T follicular helper cell (primary cell): ENCODE results near the gene UCMA.

Experiments used
- DNase-seq: peaks from one replicate; pipeline ENCODE4 v3.0.0-alpha.2; 2020; ENCODE audit warnings: low read depth

Gene UCMA

GRCh38 chr10:13233358-13233757 lies 816 bp downstream of the UCMA start:
- no peak for DNase-seq

DNA sequence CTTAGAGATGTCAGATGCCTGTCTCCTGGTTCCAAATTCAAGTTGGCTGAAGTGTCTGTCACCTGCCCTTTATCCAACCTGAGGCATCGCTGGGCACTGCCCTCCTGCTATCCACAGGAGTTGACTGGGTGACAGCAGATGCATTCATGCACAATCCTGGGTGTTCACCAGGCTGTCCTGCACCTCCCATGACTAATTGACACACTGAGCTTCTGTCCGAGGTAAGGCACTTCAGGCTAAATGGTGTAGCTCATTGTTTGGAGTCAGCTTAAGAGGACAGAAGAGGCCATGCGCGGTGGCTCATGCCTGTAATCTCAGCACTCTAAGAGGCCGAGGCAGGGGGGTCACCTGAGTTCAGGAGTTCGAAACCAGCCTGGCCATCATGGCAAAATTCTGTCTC lies 2.4 kb downstream of the UCMA start:
- DNase-seq: no peak

DNA sequence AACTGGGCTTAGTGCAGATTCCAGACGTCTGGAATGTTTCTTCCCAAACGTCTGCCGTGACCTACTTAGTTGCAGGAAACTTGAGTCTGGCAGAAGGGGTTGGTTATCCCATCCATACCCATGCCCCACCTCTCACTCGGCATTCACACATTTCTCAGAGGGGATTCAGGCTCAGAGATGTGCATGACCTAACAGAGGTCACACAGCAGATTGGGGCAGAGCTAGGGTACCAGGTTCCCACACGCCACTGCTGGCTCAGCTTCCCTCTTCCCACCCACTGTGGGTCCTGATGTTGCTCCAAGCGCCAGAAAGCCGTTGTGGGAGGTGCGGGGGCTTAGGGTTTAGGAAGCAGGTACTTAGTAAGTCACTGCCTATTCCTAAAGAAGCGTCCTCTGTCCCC lies 3.0 kb downstream of the UCMA start:
- DNase-seq: no peak

GRCh38 chr10:13227031-13227430 lies 7.1 kb downstream of the UCMA start:
- DNase-seq: no peak

DNA sequence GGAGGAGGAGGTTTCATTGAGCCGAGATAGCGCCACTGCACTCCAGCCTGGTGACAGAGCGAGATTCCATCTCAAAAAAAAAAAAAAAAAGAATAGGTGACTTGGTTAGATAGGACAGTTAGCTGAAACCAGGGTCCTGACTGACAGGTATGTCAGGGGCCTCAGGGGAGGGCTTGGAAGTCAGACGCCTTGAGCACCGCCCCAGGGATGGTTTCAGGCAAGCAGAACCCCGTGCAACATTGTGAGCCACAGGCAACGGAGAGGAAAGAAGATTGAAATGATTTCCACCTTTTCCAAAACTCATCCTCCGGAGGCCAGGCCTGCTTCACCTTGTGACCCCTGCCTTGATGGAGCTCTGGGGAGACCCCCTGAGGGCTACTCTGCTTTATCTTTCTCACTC lies 8.6 kb downstream of the UCMA start:
- DNase-seq: no peak

DNA sequence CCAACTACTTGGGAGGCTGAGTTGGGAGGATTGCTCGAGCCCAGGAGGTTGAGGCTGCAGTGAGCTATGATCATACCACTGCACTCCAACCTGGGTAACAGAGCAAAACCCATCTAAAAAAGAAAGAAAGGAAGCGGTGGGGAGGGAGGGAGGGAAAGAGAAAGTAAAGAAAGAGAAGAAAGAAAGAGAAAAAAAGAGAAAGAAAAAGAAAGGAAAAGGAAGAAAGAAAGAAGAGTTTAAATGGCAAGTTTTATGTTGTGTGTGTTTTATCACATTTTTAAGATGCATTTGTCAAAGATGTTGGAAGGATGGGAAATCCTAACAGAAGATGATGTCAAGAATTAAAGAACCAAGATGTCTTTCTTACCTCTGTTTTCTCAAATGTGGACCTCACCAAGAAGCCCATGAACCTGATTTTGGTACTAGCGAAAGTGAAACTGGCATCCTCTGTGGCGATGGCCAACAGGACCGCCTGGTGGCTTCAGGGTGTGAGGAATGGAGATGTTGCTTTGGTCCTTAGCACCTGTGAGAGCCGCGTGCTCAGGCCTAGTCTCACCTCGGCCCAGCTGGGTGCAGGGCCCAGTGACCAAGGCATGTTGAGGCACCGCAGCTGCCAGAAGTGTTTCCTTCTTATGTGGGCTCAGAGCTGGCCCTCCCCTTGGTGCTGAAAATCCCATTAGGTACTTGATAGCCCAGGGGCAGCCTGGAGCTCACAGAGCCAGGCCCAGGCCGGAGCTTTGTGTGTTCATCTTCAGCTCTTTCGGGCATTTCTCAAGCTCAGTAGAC lies 9.8 kb downstream of the UCMA start:
- no peak for DNase-seq

DNA sequence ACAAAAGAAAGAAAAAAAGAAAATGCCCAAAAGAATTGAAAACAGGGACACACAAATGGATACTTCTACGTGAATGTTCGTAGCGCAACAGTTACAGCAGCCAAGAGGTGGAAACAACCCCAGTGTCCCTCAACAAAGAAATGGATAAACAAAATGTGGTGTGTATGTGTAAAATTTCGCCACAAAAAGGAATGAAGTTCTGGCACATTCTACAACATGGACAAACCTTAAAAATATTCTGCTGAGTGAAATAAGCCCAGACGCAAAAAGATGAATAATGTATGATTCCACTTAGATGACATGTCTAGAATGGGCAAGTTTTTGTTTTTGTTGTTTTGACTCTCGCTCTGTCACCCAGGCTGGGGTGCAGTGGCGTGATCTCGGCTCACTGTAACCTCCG lies 10.9 kb downstream of the UCMA start:
- DNase-seq: no peak

DNA sequence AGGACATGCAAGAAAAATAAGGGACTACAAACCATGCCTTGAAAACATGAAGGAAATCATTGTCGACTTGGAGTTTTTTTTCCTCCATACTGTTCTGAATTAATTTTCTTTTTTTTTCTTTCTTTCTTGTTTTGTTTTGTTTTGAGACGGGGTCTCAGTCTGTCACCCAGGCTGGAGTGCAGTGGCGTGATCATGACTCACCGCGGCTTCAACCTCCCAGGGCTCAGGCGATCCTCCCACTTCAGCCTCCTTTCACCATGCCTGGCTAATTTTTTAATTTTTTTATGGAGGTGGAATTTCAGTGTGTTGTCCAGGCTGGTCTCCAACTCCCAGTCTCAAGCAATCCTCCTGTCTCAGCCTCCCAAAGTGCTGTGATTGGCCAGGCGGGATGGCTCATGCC lies 11.6 kb downstream of the UCMA start:
- no peak for DNase-seq

DNA sequence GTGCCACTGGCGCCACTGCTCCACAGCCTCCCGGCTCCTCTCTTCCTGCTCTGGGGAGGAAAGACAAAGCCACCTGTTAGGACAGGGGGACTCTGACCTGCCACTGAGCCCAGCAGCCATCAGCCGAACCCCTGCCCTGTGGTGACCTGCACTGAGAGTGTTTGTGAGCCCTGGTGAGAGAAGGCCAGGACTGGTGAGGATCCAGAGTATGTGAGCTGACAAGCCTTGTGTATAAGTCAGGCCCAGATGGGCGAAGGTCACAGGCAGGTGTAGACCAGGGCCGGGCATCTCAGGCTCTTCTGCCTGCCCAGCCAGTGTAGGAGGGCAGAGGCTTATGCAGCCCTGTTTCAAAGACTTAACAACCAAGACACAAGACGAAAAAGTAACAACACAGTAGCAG lies 12.0 kb downstream of the UCMA start:
- no peak for DNase-seq

DNA sequence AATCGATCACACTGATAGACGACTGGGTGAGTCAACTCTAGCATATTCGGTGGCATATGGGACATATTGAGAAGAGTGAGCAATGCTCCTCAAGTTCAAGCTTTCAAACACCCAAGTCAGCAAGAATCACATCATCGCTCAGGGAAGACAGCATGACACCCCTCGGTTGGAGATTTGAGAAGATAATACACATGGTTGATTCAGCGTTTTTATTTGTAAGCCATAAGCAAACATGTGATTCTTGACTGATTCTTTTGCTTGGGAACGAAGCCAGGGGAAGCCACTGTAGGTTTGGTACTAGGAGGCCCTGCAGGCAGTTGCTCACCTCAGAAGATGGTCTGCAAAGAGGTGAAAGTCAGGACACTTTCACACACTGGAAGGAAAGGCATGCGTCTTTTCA lies 12.6 kb downstream of the UCMA start:
- DNase-seq: no peak

DNA sequence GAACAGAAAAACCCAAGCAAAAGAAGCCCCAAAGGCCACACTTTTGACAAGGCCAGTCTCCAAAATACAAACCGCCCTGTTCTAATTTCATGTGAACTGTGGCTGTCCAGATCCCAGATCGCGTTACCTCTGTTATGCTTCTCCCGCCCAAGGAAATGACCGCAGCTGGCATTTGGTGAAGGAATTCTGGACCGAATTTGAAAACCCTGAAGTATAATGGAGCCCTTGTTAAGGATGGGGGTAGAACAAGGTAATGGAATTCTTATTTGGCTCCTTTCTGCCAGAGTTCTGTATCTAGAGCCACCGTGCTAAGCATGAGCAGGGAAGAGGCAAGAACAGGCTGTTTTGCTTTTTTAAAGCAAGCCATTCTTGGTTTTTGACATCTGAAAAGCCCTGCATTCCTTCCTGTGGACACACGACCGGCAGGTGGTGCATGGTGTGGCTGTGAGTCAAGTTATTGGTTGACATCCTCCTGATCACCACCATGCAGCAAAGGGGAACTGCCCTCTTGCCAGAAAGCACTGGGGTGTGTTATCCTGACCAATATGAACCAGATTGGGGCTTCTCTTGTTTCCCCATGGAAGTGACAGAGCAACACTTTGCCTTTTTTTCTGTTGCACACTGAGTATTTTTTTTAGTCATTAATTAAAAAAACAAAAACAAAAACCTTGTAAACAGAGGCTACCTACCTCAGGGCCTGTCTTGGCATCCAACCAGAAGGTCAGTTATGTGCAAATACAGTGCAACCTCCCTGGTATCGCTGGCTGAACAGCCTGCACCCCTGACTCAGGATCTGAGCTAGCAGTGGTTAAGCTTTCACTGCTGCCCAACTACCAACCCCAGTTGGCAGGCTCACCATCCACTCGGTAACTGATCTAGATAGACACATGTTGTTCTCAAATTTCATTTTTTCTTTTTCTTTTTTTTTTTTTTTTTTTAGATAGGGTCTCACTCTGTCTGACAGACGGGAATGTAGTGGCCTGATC lies 14.2 kb downstream of the UCMA start:
- DNase-seq: no peak

DNA sequence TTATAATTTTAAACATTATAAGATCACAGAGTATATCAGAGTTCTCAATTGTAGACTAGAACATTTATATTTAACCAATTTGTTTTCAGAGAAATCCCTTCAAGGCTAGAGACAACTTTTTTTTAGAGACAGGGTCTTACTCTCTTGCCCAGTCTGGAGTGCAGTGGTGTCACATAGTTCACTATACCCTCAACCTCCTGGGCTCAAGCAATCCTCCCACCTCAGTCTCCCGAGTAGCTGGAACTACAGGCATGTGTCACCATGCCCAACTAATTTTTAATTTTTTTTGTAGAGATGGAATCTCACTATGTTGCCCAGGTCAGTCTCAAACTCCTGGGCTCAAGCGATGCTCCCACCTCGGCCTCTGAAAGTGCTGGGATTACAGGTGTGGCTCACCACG lies 15.3 kb downstream of the UCMA start:
- no peak for DNase-seq

GRCh38 chr10:13213163-13213562 lies 21.0 kb downstream of the UCMA start:
- no peak for DNase-seq

- no peak for DNase-seq
These were observed 27.4 kb downstream of the UCMA start for GRCh38 chr10:13206546-13207443.

- no peak for DNase-seq
These were observed 28.1 kb downstream of the UCMA start for GRCh38 chr10:13206091-13206490.

DNA sequence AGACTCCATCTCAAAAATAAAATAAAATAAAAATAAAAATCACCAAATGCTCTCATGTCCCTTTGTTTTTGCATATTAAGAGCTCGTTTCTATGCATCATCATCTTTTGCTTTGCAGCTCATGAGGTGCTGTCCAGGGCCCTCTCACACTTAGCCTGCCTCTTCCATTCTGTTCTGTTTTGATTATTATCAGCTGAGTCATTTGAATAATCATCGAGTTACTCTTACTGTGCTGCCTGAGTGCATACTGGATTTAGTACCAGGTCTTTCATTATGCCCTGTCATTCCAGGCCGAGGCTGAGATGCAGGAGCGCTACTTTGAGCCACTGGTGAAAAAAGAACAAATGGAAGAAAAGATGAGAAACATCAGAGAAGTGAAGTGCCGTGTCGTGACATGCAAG lies 33.0 kb downstream of the UCMA start:
- no peak for DNase-seq

GRCh38 chr10:13195016-13195415 lies 39.2 kb downstream of the UCMA start:
- no peak for DNase-seq

- no peak for DNase-seq
These were observed 40.5 kb downstream of the UCMA start for GRCh38 chr10:13193637-13194036.

GRCh38 chr10:13191362-13191761 lies 42.8 kb downstream of the UCMA start:
- no peak for DNase-seq

- DNase-seq: no peak
These were observed 43.4 kb downstream of the UCMA start for GRCh38 chr10:13190816-13191215.

- no peak for DNase-seq
These were observed 44.2 kb downstream of the UCMA start for GRCh38 chr10:13189961-13190360.

- no peak for DNase-seq
These were observed 45.6 kb downstream of the UCMA start for GRCh38 chr10:13188593-13188992.
